HepG2 (cell line): ENCODE data around the gene SERP1. TPM values are rescaled to one million over a fixed set of nuclear protein-coding genes. Genes with fewer than 3 reads are reported as not detected.
A peak's percentile ranks its signal among the peaks of the same experiment; 100 is the strongest.

ENCODE experiments used
- BHLHE40 ChIP-seq: IDR thresholded peaks from 2 replicates; pipeline ENCODE4 v1.6.1; 2011; ENCODE audit warnings: low read length, improper control_type of control experiment
- GABPA ChIP-seq, 2 experiments: IDR thresholded peaks; 2 replicates each; pipeline ENCODE4 v1.6.1; 2011 to 2016; ENCODE audit warnings: low read depth in 2 of 2, low read length in 1 of 2, missing biosample characterization in 1 of 2, missing genetic modification characterization in 1 of 2
- GLI4 ChIP-seq: sonication (generic); formaldehyde crosslinking; IDR thresholded peaks from 2 replicates; pipeline ENCODE4 v1.5.1; 2020; ENCODE audit warnings: missing genetic modification reagents, mild to moderate bottlenecking, moderate library complexity, borderline replicate concordance
- MAFF ChIP-seq: IDR thresholded peaks from 2 replicates; pipeline ENCODE4 v1.6.1; 2011; ENCODE audit warnings: low read depth, low read length, improper control_type of control experiment
- SRF ChIP-seq: IDR thresholded peaks from 2 replicates; pipeline ENCODE4 v1.6.1; 2011; ENCODE audit warnings: mild to moderate bottlenecking, low read depth, low read length, moderate library complexity
- ZFYVE20 ChIP-seq: sonication (generic); formaldehyde crosslinking; IDR thresholded peaks from 2 replicates; pipeline ENCODE4 v1.8.0; 2023; ENCODE audit warnings: low read depth, mild to moderate bottlenecking, moderate library complexity, missing genetic modification reagents, borderline replicate concordance
- ZNF17 ChIP-seq: sonication (generic); formaldehyde crosslinking; IDR thresholded peaks from 2 replicates; pipeline ENCODE4 v1.5.0; 2020; ENCODE audit warnings: mild to moderate bottlenecking, missing genetic modification reagents
- ZNF30 ChIP-seq: sonication (generic); formaldehyde crosslinking; IDR thresholded peaks from 2 replicates; pipeline ENCODE4 v1.5.0; 2020; ENCODE audit warnings: mild to moderate bottlenecking, missing genetic modification reagents
- ZNF383 ChIP-seq: sonication (generic); formaldehyde crosslinking; IDR thresholded peaks from 2 replicates; pipeline ENCODE4 v1.4.0; 2020; ENCODE audit warnings: missing genetic modification reagents, mild to moderate bottlenecking, borderline replicate concordance
- ZNF549 ChIP-seq: sonication (generic); formaldehyde crosslinking; IDR thresholded peaks from 2 replicates; pipeline ENCODE4 v1.5.0; 2020; ENCODE audit warnings: missing genetic modification reagents
- ZNF737 ChIP-seq: sonication (generic); formaldehyde crosslinking; IDR thresholded peaks from 2 replicates; pipeline ENCODE4 v1.5.0; 2020; ENCODE audit warnings: missing genetic modification reagents, mild to moderate bottlenecking, borderline replicate concordance
- ZNF83 ChIP-seq: sonication (generic); formaldehyde crosslinking; IDR thresholded peaks from 2 replicates; pipeline ENCODE4 v1.4.0; 2020; ENCODE audit warnings: missing genetic modification reagents, mild to moderate bottlenecking, borderline replicate concordance
- polyA plus RNA-seq, 8 experiments: library from polyadenylated mRNA; depleted of rRNA in 3 of 8; stranded (reverse) in 7 of 8; unstranded in 1 of 8; fragments of >200 nt; fragmentation: Illumina TruSeq in 4 of 8; extraction: Trizol in 4 of 8; gene quantifications; 2 replicates each; pipeline versions ENCODE4 v1.2.1 to v1.2.3, GENCODE V29; 2011 to 2016; ENCODE audit warnings: low read depth in 4 of 8, missing spikeins in 1 of 8, mixed read lengths in 1 of 8; ENCODE audit not compliant: insufficient read depth in 1 of 8
- total RNA-seq, 5 experiments: library from RNA; depleted of rRNA; stranded (reverse); fragments of >200 nt; fragmentation: Illumina TruSeq; extraction: Trizol; gene quantifications; 2 replicates each; pipeline ENCODE4 v1.2.3, GENCODE V29; 2016; ENCODE audit warnings: low read depth in 1 of 5
- TF ChIP-seq, protein P1 (sequence below): sonication (generic); formaldehyde crosslinking; IDR thresholded peaks from 2 replicates; pipeline ENCODE4 v1.4.0; 2020; ENCODE audit warnings: missing genetic modification reagents, borderline replicate concordance
- TF ChIP-seq, protein P2 (sequence below): sonication (generic); formaldehyde crosslinking; IDR thresholded peaks from 2 replicates; pipeline ENCODE4 v1.5.1; 2020; ENCODE audit warnings: missing genetic modification reagents, mild to moderate bottlenecking, borderline replicate concordance
- TF ChIP-seq, protein P3 (sequence below): sonication (generic); formaldehyde crosslinking; IDR thresholded peaks from 2 replicates; pipeline ENCODE4 v1.8.0; 2022; ENCODE audit warnings: mild to moderate bottlenecking, missing genetic modification reagents; ENCODE audit not compliant: insufficient replicate concordance
- TF ChIP-seq, protein P4 (sequence below): sonication (generic); formaldehyde crosslinking; IDR thresholded peaks from 2 replicates; pipeline ENCODE4 v1.5.0; 2020; ENCODE audit warnings: mild to moderate bottlenecking, missing genetic modification reagents

The SERP1 gene
- total and polyA plus RNA-seq, 2 of the 13 experiments (the other 11 are each of a cell fraction or from before 2014, with no cell fraction given), result 61.2 to 95.0 TPM

DNA sequence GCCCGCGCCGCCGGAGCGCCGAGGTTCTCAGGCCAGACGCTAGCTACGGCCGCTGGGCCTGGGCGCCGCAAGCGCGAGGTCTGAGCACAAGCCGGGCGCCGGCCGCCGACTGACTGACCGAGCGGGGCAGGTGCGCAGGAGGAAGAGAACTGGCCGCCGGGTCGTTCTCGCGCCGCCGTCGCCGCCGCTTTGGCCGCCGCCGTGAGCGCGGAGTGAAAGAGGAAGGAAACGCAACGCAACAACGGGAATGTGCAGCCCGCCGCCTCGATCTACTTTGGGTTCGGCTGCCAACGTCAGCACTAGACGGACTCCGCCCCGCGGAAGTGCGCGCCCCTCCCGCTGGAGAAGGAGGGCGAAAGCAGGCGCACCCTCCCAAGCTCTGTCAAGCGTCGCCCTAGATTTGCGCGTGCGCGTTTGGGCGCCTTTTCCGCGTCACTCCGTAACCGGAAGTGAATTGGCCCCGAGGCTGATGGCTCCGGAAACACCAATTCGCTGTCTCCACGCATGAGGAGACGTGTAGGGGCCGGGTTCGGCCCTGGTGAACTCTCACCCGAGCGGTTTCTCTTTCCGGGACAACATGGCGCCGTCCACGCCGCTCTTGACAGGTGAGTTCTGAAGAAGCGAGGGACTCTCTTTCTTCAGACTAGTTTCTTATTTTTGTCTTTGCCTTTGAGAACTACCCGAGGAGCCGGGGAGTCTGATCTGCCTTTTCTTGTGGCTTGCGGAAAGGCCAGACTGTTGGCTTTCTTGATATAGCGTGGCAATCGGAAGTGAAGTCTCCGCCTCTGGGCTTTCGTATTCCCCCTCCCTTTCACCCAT is at the start of gene SERP1, which contains the start of gene EIF2A (continued):
- TF ChIP-seq ZNF83 (no peak; the same call in 1 of the 2 replicates), GLI4 (CRISPR knock-in tag) (no peak), ZFYVE20 (no peak), MAFF (peak; percentile 43; the same call in 1 of the 2 replicates), ZNF383 (CRISPR knock-in tag) (no peak), ZNF737 (no peak), ZNF30 (CRISPR knock-in tag) (no peak), SRF (no peak), GABPA (IDR thresholded peaks at IDR 0.05; ENCODE audit: low read depth, low read length) (peak; percentile 93), GABPA (CRISPR knock-in tag; IDR thresholded peaks at IDR 0.05; ENCODE audit: low read depth) (peak; percentile 99), ZNF17 (CRISPR knock-in tag) (no peak), BHLHE40 (0 out of 2 replicates have a peak, but pooled peaks have one; percentile 7), ZNF549 (CRISPR knock-in tag) (no peak)
- TF ChIP-seq, protein P1, sequence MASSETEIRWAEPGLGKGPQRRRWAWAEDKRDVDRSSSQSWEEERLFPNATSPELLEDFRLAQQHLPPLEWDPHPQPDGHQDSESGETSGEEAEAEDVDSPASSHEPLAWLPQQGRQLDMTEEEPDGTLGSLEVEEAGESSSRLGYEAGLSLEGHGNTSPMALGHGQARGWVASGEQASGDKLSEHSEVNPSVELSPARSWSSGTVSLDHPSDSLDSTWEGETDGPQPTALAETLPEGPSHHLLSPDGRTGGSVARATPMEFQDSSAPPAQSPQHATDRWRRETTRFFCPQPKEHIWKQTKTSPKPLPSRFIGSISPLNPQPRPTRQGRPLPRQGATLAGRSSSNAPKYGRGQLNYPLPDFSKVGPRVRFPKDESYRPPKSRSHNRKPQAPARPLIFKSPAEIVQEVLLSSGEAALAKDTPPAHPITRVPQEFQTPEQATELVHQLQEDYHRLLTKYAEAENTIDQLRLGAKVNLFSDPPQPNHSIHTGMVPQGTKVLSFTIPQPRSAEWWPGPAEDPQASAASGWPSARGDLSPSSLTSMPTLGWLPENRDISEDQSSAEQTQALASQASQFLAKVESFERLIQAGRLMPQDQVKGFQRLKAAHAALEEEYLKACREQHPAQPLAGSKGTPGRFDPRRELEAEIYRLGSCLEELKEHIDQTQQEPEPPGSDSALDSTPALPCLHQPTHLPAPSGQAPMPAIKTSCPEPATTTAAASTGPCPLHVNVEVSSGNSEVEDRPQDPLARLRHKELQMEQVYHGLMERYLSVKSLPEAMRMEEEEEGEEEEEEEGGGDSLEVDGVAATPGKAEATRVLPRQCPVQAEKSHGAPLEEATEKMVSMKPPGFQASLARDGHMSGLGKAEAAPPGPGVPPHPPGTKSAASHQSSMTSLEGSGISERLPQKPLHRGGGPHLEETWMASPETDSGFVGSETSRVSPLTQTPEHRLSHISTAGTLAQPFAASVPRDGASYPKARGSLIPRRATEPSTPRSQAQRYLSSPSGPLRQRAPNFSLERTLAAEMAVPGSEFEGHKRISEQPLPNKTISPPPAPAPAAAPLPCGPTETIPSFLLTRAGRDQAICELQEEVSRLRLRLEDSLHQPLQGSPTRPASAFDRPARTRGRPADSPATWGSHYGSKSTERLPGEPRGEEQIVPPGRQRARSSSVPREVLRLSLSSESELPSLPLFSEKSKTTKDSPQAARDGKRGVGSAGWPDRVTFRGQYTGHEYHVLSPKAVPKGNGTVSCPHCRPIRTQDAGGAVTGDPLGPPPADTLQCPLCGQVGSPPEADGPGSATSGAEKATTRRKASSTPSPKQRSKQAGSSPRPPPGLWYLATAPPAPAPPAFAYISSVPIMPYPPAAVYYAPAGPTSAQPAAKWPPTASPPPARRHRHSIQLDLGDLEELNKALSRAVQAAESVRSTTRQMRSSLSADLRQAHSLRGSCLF (CRISPR knock-in tag), result no peak
- TF ChIP-seq, protein P2, sequence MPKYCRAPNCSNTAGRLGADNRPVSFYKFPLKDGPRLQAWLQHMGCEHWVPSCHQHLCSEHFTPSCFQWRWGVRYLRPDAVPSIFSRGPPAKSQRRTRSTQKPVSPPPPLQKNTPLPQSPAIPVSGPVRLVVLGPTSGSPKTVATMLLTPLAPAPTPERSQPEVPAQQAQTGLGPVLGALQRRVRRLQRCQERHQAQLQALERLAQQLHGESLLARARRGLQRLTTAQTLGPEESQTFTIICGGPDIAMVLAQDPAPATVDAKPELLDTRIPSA (CRISPR knock-in tag), result 0 out of 2 replicates have a peak, but pooled peaks have one; percentile 28
- TF ChIP-seq, protein P3, sequence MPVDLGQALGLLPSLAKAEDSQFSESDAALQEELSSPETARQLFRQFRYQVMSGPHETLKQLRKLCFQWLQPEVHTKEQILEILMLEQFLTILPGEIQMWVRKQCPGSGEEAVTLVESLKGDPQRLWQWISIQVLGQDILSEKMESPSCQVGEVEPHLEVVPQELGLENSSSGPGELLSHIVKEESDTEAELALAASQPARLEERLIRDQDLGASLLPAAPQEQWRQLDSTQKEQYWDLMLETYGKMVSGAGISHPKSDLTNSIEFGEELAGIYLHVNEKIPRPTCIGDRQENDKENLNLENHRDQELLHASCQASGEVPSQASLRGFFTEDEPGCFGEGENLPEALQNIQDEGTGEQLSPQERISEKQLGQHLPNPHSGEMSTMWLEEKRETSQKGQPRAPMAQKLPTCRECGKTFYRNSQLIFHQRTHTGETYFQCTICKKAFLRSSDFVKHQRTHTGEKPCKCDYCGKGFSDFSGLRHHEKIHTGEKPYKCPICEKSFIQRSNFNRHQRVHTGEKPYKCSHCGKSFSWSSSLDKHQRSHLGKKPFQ (CRISPR knock-in tag), result no peak
- TF ChIP-seq, protein P4, sequence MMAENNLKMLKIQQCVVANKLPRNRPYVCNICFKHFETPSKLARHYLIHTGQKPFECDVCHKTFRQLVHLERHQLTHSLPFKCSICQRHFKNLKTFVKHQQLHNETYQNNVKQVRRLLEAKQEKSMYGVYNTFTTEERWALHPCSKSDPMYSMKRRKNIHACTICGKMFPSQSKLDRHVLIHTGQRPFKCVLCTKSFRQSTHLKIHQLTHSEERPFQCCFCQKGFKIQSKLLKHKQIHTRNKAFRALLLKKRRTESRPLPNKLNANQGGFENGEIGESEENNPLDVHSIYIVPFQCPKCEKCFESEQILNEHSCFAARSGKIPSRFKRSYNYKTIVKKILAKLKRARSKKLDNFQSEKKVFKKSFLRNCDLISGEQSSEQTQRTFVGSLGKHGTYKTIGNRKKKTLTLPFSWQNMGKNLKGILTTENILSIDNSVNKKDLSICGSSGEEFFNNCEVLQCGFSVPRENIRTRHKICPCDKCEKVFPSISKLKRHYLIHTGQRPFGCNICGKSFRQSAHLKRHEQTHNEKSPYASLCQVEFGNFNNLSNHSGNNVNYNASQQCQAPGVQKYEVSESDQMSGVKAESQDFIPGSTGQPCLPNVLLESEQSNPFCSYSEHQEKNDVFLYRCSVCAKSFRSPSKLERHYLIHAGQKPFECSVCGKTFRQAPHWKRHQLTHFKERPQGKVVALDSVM, result no peak
